Fibroblast of lung (primary cell): ENCODE data around the gene DHX15. TPM values are rescaled to one million over a fixed set of nuclear protein-coding genes. Genes with fewer than 3 reads are reported as not detected.

Experiments used
- DNase-seq, 2 donors: peaks; one replicate each; pipeline versions ENCODE4 v3.0.0 to v3.0.0-alpha.2; 2010; ENCODE audit warnings: low read depth in 2 of 2
- H2AFZ ChIP-seq: 2 replicates; pipeline ENCODE4 v1.5.1; 2012; ENCODE audit warnings: low read length, control low read depth, inconsistent platforms
- H3K27ac ChIP-seq: 2 replicates; pipeline ENCODE4 v1.5.1; 2011; ENCODE audit warnings: low read length, control low read depth; ENCODE audit not compliant: insufficient read depth
- H3K27me3 ChIP-seq: 2 replicates; pipeline ENCODE4 v1.5.1; 2011; ENCODE audit warnings: mild to moderate bottlenecking, low read length; ENCODE audit not compliant: control insufficient read depth, insufficient read depth
- H3K36me3 ChIP-seq: 2 replicates; pipeline ENCODE4 v1.5.1; 2011; ENCODE audit warnings: low read length; ENCODE audit not compliant: control insufficient read depth, insufficient read depth
- H3K4me1 ChIP-seq: 2 replicates; pipeline ENCODE4 v1.5.1; 2011; ENCODE audit warnings: low read length; ENCODE audit not compliant: control insufficient read depth, insufficient read depth; ENCODE audit errors: extremely low read depth
- H3K4me2 ChIP-seq: 2 replicates; pipeline ENCODE4 v1.5.1; 2011; ENCODE audit warnings: low read length, control low read depth; ENCODE audit not compliant: insufficient read depth; ENCODE audit errors: extremely low read depth
- H3K4me3 ChIP-seq, 4 experiments: fragments of 200-600 bp in 1 of 4; sonication (generic) in 1 of 4; replicated peaks in 1 of 4; 2 replicates each; pipeline ENCODE4 v1.5.1; 2011 to 2016; ENCODE audit warnings: low read length in 4 of 4, low read depth in 3 of 4, mild to moderate bottlenecking in 3 of 4, control low read depth in 2 of 4, inconsistent platforms in 1 of 4, mixed read lengths in 1 of 4; ENCODE audit not compliant: insufficient read depth in 1 of 4; ENCODE audit errors: control extremely low read depth in 1 of 4
- H3K79me2 ChIP-seq: 2 replicates; pipeline ENCODE4 v1.5.1; 2012; ENCODE audit warnings: mild to moderate bottlenecking, low read length, inconsistent platforms; ENCODE audit not compliant: control insufficient read depth, insufficient read depth
- H3K9ac ChIP-seq: 2 replicates; pipeline ENCODE4 v1.5.1; 2011; ENCODE audit warnings: mild to moderate bottlenecking, low read length, control low read depth; ENCODE audit not compliant: insufficient read depth
- H3K9me3 ChIP-seq: 2 replicates; pipeline ENCODE4 v1.5.1; 2012; ENCODE audit warnings: low read depth, low read length; ENCODE audit not compliant: control insufficient read depth, insufficient read depth
- H4K20me1 ChIP-seq: 2 replicates; pipeline ENCODE4 v1.5.1; 2011; ENCODE audit warnings: low read length; ENCODE audit not compliant: control insufficient read depth, insufficient read depth; ENCODE audit errors: extremely low read depth
- EZH2 ChIP-seq: IDR thresholded peaks from 2 replicates; pipeline ENCODE4 v1.5.1; 2012; ENCODE audit warnings: low read length, control low read depth, mild to moderate bottlenecking; ENCODE audit errors: missing control alignments
- polyA plus RNA-seq, 2 donors: library from polyadenylated mRNA; depleted of rRNA in 1 of 2; stranded (reverse) in 1 of 2; unstranded in 1 of 2; fragments of >200 nt; gene quantifications; 2 replicates each; pipeline ENCODE4 v1.2.1, GENCODE V29; 2011 to 2012; ENCODE audit warnings: missing spikeins in 1 of 2
- total RNA-seq: library from RNA; depleted of rRNA; stranded (reverse); fragments of >200 nt; gene quantifications from 2 replicates; pipeline ENCODE4 v1.2.1, GENCODE V29; 2014
- TF ChIP-seq, protein P1 (sequence below), 2 donors: IDR thresholded peaks in 1 of 2; conservative IDR thresholded peaks in 1 of 2; 1 replicate in 1 of 2; 2 replicates in 1 of 2; pipeline ENCODE4 v1.5.1; 2011 to 2012; ENCODE audit warnings: low read length in 2 of 2, control low read depth in 1 of 2, inconsistent platforms in 1 of 2, low read depth in 1 of 2, mild to moderate bottlenecking in 1 of 2

DHX15 gene
- total and polyA plus RNA-seq, 2 donors (not counting 1 experiment from before 2014, with no cell fraction given): 105 to 136 TPM

DNA sequence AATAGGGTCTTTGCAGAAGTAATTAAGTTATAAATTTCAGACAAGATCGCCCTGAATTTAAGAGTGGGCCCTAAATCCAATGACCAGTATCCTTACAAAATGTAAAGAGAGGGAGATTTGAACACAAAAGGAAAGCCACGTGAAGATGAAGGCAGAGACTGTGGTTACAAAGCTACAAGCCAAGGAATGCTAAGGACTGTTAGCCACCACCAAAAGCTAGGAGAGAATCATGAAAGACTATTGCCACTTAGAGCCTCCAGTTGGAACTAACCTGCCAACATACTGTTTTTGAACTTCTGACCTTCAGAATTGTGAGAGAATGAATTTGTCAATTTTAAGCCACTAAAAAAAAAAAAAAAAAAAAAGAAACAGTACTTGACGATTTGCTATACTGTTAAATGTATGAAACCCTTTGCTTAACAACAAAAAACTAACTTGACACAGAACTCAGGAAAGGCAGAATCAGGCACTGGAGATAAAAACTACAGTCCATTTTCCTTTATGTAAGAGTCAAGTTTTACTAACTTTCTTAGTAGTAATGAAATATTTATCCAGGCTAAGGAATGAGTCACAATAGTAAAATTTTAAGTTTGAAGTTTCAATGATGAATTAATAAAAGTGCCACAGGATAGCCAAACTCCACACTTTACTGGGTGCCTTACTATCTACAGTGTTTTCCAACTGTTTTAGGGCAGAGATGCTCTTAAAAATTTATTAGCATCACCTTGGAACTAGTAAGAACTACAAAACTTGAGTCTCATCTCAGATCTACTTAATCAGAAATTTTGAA is 25.1 kb downstream of the DHX15 start:
- H3K27ac ChIP-seq: no peak overlapping the region
- peaks cover 1% of the 10 kb centered on the region for H4K20me1 ChIP-seq
- TF ChIP-seq, protein P1, sequence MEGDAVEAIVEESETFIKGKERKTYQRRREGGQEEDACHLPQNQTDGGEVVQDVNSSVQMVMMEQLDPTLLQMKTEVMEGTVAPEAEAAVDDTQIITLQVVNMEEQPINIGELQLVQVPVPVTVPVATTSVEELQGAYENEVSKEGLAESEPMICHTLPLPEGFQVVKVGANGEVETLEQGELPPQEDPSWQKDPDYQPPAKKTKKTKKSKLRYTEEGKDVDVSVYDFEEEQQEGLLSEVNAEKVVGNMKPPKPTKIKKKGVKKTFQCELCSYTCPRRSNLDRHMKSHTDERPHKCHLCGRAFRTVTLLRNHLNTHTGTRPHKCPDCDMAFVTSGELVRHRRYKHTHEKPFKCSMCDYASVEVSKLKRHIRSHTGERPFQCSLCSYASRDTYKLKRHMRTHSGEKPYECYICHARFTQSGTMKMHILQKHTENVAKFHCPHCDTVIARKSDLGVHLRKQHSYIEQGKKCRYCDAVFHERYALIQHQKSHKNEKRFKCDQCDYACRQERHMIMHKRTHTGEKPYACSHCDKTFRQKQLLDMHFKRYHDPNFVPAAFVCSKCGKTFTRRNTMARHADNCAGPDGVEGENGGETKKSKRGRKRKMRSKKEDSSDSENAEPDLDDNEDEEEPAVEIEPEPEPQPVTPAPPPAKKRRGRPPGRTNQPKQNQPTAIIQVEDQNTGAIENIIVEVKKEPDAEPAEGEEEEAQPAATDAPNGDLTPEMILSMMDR (conservative IDR thresholded peaks at IDR 0.05 in 1 of 2, IDR thresholded peaks at IDR 0.05 in 1 of 2; ENCODE audit: low read depth in 1 of 2, low read length in 2 of 2): no peak
- TF ChIP-seq EZH2: no peak

DNA sequence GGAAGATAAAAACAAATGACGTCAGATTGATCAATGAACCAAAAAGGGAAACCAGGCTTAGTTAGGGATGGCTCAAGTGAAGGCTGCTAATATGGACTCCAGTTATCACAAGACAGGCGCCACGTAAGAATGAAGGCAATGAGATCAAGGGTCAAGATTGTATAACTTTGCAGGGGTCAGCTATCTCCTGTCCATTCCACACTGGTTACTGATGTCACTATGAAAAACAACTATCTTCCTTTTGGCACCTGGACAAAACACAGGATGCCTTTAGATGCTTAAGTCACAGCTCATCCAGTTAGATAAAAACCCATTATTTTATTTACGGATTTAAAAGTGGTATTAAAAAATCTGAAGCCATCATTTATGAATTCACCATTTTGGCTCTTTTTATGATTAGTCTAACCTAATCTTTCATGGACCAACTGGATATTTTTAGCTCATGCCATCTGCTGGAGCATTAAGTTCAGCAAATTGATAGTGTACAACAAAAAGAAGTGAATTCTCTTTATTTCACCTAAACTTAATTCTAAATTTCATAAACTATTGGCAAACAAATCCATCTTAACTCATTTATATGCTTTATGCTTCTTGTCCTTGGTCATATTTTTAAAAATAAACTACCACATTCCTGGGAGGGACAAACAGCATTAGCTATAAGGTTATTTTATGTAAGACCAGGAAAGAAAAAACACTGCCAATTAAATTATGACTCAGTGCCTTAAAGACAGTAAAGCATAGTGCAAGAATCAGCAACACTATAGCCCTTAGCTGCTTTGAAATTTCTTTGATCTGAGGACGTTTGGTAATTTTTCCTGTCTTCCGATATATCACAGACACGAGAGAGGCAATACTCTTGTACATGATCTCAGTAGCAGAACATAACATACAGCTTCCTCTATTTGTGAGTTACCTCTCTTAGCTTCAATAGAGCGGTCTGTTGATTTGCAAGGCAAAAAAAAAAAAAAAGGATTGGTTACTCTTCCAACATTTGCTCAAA is 27.0 kb downstream of the DHX15 start:
- peaks cover 1% of the 10 kb centered on the region for H4K20me1 ChIP-seq
- H3K79me2 ChIP-seq: peaks cover 90% of the 10 kb centered on the region
- H3K9me3 ChIP-seq: no peaks in the 10 kb centered on the region
- TF ChIP-seq, protein P1 (conservative IDR thresholded peaks at IDR 0.05 in 1 of 2, IDR thresholded peaks at IDR 0.05 in 1 of 2; ENCODE audit: low read depth in 1 of 2, low read length in 2 of 2): no peak
- TF ChIP-seq EZH2: no peak
- peak; percentile 55 to 73 for DNase-seq
- H3K4me1 ChIP-seq: peaks cover 9% of the 10 kb centered on the region
- H3K9ac ChIP-seq: no peak overlapping the region
- H3K27me3 ChIP-seq: no peaks in the 10 kb centered on the region
- H3K4me3 ChIP-seq: no peak overlapping the region
- no peak overlapping the region for H3K4me2 ChIP-seq
- no peak overlapping the region for H3K27ac ChIP-seq
- no peak overlapping the region for H2AFZ ChIP-seq
- no peaks in the 10 kb centered on the region for H3K36me3 ChIP-seq

More for the DNA sequence above, 25.1 kb downstream of the DHX15 start:
- no peaks in the 10 kb centered on the region for H3K27me3 ChIP-seq
- no peak overlapping the region for H2AFZ ChIP-seq
- peak in 1 of 2 donors; percentile 40 for DNase-seq
- peaks cover 9% of the 10 kb centered on the region for H3K4me1 ChIP-seq
- no peak overlapping the region for H3K9ac ChIP-seq
- no peak overlapping the region for H3K4me3 ChIP-seq
- peaks cover 92% of the 10 kb centered on the region for H3K79me2 ChIP-seq
- H3K9me3 ChIP-seq: no peaks in the 10 kb centered on the region
- H3K36me3 ChIP-seq: no peaks in the 10 kb centered on the region
- H3K4me2 ChIP-seq: no peak overlapping the region
